Heart left ventricle (tissue), 13 donors: ENCODE results near the gene ZC3H7A.

Experiments used
- CTCF ChIP-seq, 12 donors: fragments of 200-600 bp; sonication (generic) in 4 of 12; IDR thresholded peaks; one replicate each; pipeline versions ENCODE4 v1.5.0 to v1.8.0; 2018 to 2022; ENCODE audit warnings: antibody characterized with exemption in 12 of 12, mild to moderate bottlenecking in 5 of 12
- POLR2A ChIP-seq, 2 donors: fragments of 450-650 bp; IDR thresholded peaks; one replicate each; pipeline ENCODE4 v1.6.1; 2017; ENCODE audit warnings: antibody characterized with exemption in 2 of 2, mild to moderate bottlenecking in 2 of 2, moderate library complexity in 2 of 2
- donor health status: ischemic (EF 13 %, LVEDD 7.1; RV severe dilation, severe dysfunction).
- donor health status: DM: no; HTN: yes; CAD: no.
- donor health status: DM: no; HTN: no; CAD: no.
- donor health status: ischemic (EF 25% LVEDD 6.9; RV normal size, moderate dysfunction).
- donor health status: ischemic (EF 25% LVEDD 5.7; RV mildly dilated, moderate dysfunction).
- donor health status: ischemic (EF 35%, LVEDD 5.7; RV mildly dilated, moderate dysfunction).
- donor health status: nonischemic (EF 11% LVEDD 7.7; RV severe dilation, severe dysfunction).
- donor health status: DM: yes; HTN: yes; CAD: no.
- donor health status: PGD.
- donor health status: ischemic (EF 29% LVEDD 5.4; RV normal size, mild dysfunction).
- donor health status: nonischemic (EF 23%, LVEDD 6.1; RV moderate dilation, normal function).

- TF ChIP-seq POLR2A (IDR thresholded peaks at IDR 0.05) = no peak
- no peak for TF ChIP-seq CTCF (IDR thresholded peaks at IDR 0.05)
Measured at GRCh38 chr16:11719171-11719570, 77.9 kb downstream of the ZC3H7A start.
